Esophagus muscularis mucosa (tissue), 4 donors: Measurements from ENCODE around the gene CCDC91. TPM values are rescaled to one million over a fixed set of nuclear protein-coding genes. Genes with fewer than 3 reads are reported as not detected.

ENCODE experiments used
- DNase-seq: peaks from one replicate; pipeline ENCODE4 v3.0.0-alpha.2; 2017; ENCODE audit errors: extremely low spot score
- H3K27ac ChIP-seq, 4 donors: fragments of 200-600 bp; sonication (generic); replicated peaks in 1 of 4; 1 replicate in 3 of 4; 2 replicates in 1 of 4; pipeline ENCODE4 v1.5.1; 2016 to 2019; ENCODE audit warnings: mild to moderate bottlenecking in 1 of 4
- H3K27me3 ChIP-seq, 4 donors: fragments of 200-600 bp; sonication (generic); one replicate each; pipeline versions ENCODE4 v1.5.1 to v1.6.0; 2016 to 2019
- H3K36me3 ChIP-seq, 4 donors: fragments of 200-600 bp; sonication (generic); one replicate each; pipeline ENCODE4 v1.5.1; 2016 to 2019
- H3K4me1 ChIP-seq, 4 donors: fragments of 200-600 bp; sonication (generic); one replicate each; pipeline ENCODE4 v1.5.1; 2016 to 2019
- H3K4me3 ChIP-seq, 4 donors: fragments of 200-600 bp; sonication (generic); 1 replicate in 2 of 4; 2 replicates in 2 of 4; pipeline ENCODE4 v1.5.1; 2016 to 2019; ENCODE audit warnings: mild to moderate bottlenecking in 4 of 4, moderate library complexity in 1 of 4
- H3K9me3 ChIP-seq, 4 donors: fragments of 200-600 bp; sonication (generic); 1 replicate in 3 of 4; 2 replicates in 1 of 4; pipeline ENCODE4 v1.5.1; 2016 to 2019
- EP300 ChIP-seq: sonication (generic); formaldehyde crosslinking; IDR thresholded peaks from one replicate; pipeline ENCODE4 v1.6.1; 2017; ENCODE audit warnings: antibody characterized with exemption
- POLR2A ChIP-seq: fragments of 450-650 bp; IDR thresholded peaks from one replicate; pipeline ENCODE4 v1.6.1; 2017; ENCODE audit warnings: antibody characterized with exemption, moderate library complexity, mild to moderate bottlenecking, low read depth
- POLR2AphosphoS5 ChIP-seq, 2 donors: sonication (generic); formaldehyde crosslinking; IDR thresholded peaks; one replicate each; pipeline ENCODE4 v1.6.1; 2017; ENCODE audit warnings: antibody characterized with exemption in 2 of 2
- WGBS: methylation state at CpG from one replicate; pipeline ENCODE4 v1.1.5; 2018; 5-methylcytosine and 5-hydroxymethylcytosine counted together
- intact Hi-C: fragments of 100-400 bp; cut with DNase I; formaldehyde crosslinking; loops from one replicate; pipeline ENCODE4 v1.15.1; 2023
- total RNA-seq, 4 donors: library from RNA; depleted of rRNA; stranded (reverse); fragments of >200 nt; gene quantifications; one replicate each; pipeline versions ENCODE4 v1.1.0 to v1.2.1, GENCODE V29; 2016
- TF ChIP-seq, protein P1 (sequence below), 3 experiments: fragments of 200-600 bp in 2 of 3; fragments of 450-650 bp in 1 of 3; sonication (generic) in 2 of 3; IDR thresholded peaks; one replicate each; pipeline ENCODE4 v1.5.1; 2017 to 2019; ENCODE audit warnings: antibody characterized with exemption in 3 of 3, mild to moderate bottlenecking in 2 of 3, moderate library complexity in 1 of 3

CCDC91 gene
- total RNA-seq, 4 donors from 2014 or later = 51.1 to 76.4 (median 59.0) TPM

DNA sequence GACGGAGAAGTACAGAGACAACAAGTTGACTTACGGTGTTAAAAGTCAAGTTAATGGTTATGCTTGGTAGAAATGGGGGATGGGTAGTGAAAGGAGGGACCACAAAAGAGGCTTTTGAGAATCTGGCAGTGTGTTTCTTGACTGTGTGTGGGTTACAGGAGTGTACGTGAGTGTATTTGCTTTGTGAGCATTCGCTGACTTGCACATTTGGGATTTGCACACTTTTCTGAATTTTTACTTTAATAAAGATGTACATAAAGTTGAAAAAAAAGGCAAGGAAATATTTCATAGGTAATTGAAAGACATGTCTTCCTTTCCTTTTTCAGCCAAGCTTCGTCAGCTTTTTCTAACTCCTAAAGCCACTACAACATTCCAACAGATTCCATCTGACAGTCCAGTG is 28.6 kb upstream of the CCDC91 start:
- TF ChIP-seq POLR2AphosphoS5 (IDR thresholded peaks at IDR 0.05) (no peak), EP300 (no peak), POLR2A (no peak)
- TF ChIP-seq, protein P1, sequence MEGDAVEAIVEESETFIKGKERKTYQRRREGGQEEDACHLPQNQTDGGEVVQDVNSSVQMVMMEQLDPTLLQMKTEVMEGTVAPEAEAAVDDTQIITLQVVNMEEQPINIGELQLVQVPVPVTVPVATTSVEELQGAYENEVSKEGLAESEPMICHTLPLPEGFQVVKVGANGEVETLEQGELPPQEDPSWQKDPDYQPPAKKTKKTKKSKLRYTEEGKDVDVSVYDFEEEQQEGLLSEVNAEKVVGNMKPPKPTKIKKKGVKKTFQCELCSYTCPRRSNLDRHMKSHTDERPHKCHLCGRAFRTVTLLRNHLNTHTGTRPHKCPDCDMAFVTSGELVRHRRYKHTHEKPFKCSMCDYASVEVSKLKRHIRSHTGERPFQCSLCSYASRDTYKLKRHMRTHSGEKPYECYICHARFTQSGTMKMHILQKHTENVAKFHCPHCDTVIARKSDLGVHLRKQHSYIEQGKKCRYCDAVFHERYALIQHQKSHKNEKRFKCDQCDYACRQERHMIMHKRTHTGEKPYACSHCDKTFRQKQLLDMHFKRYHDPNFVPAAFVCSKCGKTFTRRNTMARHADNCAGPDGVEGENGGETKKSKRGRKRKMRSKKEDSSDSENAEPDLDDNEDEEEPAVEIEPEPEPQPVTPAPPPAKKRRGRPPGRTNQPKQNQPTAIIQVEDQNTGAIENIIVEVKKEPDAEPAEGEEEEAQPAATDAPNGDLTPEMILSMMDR (IDR thresholded peaks at IDR 0.05) = no peak
- Histone ChIP-seq H3K9me3 (no peaks in the 10 kb centered on the region), H3K27ac (no peak overlapping the region), H3K36me3 (no peaks in the 10 kb centered on the region), H3K27me3 (no peaks in the 10 kb centered on the region), H3K4me3 (no peak overlapping the region), H3K4me1 (no peaks in the 10 kb centered on the region)
- no peak for DNase-seq
- intact Hi-C loops = no loop called here
- 95% methylated on average over 5 of the region's 5 CpGs for WGBS

DNA sequence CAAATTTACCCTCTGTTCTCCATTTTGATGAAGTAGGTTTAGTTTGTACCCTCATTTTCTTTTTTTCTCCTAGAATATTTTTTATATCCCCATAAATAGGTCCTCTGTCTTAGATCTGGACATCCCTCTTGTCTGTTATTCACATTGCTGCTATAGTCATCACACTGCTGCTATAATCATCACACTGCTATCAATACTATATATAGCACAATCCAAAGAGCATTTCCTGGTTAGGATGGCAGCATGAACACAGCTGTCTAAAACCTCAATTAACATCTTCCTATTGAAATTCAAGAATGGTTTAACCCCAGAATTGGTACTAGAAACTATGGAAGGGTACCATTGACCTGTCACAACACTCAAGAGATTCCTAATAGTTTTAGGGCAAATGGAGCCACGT is 27.6 kb upstream of the CCDC91 start:
- DNase-seq = no peak
- intact Hi-C loops = no loop called here
- 75% methylated on average over 1 of the region's 1 CpG for WGBS
- Histone ChIP-seq H3K4me1 (no peaks in the 10 kb centered on the region), H3K27ac (no peak overlapping the region), H3K36me3 (no peaks in the 10 kb centered on the region), H3K27me3 (no peaks in the 10 kb centered on the region), H3K9me3 (no peaks in the 10 kb centered on the region), H3K4me3 (no peak overlapping the region)
- TF ChIP-seq, protein P1 (IDR thresholded peaks at IDR 0.05) = no peak
- no peak for TF ChIP-seq EP300
- no peak for TF ChIP-seq POLR2AphosphoS5 (IDR thresholded peaks at IDR 0.05)
- no peak for TF ChIP-seq POLR2A

DNA sequence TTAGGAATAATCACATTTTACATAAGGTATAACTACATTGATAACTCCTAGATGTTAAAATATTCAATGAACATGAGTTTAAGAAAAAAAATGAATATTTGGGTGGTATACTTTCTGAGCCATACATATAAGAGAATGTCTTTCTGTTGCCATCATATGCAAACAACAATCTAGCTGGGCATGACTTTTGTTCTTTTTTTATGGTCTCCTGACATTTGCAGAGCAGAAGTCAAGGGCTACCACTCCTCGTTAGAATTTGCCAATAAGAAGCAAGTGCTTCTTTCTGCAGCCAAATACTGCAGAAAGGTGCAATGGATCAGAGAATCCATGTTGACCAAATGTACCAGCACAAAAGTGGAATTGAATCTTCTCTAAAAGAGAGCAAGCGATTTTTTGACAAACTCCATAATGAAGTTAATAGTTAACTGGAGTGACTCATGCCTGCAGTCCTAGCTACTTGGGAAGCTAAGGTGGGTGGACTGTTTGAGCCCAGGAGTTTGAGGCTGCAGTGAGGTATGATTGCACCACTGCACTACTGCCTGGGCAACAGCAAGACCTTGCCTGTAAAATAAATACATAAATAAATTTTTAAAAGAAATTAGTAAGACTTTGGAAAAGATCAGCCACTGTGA is 25.5 kb upstream of the CCDC91 start:
- no peaks in the 10 kb centered on the region for H3K4me1 ChIP-seq
- WGBS = 83% methylated on average over 2 of the region's 2 CpGs
- DNase-seq = no peak
- no peaks in the 10 kb centered on the region for H3K27me3 ChIP-seq
- intact Hi-C loops = no loop called here
- no peak overlapping the region for H3K4me3 ChIP-seq
- H3K9me3 ChIP-seq = no peaks in the 10 kb centered on the region
- H3K36me3 ChIP-seq = no peaks in the 10 kb centered on the region
- no peak for TF ChIP-seq EP300
- TF ChIP-seq, protein P1 (IDR thresholded peaks at IDR 0.05) = no peak
- no peak for TF ChIP-seq POLR2A
- no peak for TF ChIP-seq POLR2AphosphoS5 (IDR thresholded peaks at IDR 0.05)
- H3K27ac ChIP-seq = no peak overlapping the region

DNA sequence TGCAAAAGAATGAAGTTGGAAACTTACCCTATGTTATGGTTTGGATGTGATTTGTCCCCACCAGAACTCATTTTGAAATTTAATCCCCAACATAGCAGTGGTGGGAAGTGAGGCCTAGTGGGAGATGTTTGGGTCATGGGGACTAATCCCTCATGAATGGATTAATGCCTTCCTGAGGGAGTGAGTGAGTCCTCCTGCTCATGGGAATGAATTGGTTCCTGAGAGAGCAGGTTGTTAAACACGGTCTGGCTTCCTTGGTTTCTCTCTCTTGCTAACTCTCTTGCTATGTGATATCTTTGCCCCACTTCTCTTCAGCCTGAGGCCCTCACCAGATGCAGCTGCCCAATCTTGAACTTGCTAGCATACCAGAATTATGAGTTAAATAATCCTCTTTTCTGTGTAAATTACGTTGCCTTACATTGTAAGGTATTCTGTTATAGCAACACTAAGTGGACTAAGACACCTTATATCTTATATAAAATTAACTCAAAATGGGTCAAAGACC is 22.2 kb upstream of the CCDC91 start:
- H3K27ac ChIP-seq = no peak overlapping the region
- no peaks in the 10 kb centered on the region for H3K9me3 ChIP-seq
- intact Hi-C loops = no loop called here
- DNase-seq = no peak
- no peaks in the 10 kb centered on the region for H3K27me3 ChIP-seq
- no peaks in the 10 kb centered on the region for H3K4me1 ChIP-seq
- H3K4me3 ChIP-seq = no peak overlapping the region
- TF ChIP-seq EP300 = no peak
- no peak for TF ChIP-seq POLR2AphosphoS5 (IDR thresholded peaks at IDR 0.05)
- TF ChIP-seq, protein P1 (IDR thresholded peaks at IDR 0.05) = no peak
- no peak for TF ChIP-seq POLR2A
- no peaks in the 10 kb centered on the region for H3K36me3 ChIP-seq
- 83% methylated on average over 2 of the region's 2 CpGs for WGBS
